PC-9 (cell line): ENCODE measurements around the gene SYT8. TPM values are rescaled to one million over a fixed set of nuclear protein-coding genes. Genes with fewer than 3 reads are reported as not detected.

Experiments used
- BruUV-seq: library from RNA; stranded (reverse); fragments of 400-500 nt; replicated peaks from 2 replicates; lab custom pipeline; 2021; lab: Mats Ljungman, UMichigan
- CTCF ChIA-PET: fragments of 300-600 bp; sonication (Branson Sonifier 250); formaldehyde crosslinking; loops from one replicate; lab custom pipeline; 2022; ENCODE audit warnings: antibody characterized with exemption; lab: Charles Lee
- POLR2A ChIA-PET: fragments of 300-600 bp; sonication (Branson Sonifier 250); formaldehyde crosslinking; loops from one replicate; lab custom pipeline; 2022; ENCODE audit warnings: antibody characterized with exemption; ENCODE audit not compliant: unreplicated experiment; lab: Charles Lee
- DNase-seq, 2 experiments: peaks; one replicate each; pipeline versions ENCODE4 v3.0.0 to v3.0.0-alpha.2; 2015 to 2022; ENCODE audit warnings: mixed read lengths in 1 of 2
- H2AFZ ChIP-seq: fragments of 200-600 bp; sonication (generic); 2 replicates; pipeline ENCODE4 v1.8.1; 2017; ENCODE audit warnings: antibody characterized with exemption
- H3F3A ChIP-seq: fragments of 200-600 bp; sonication (generic); 2 replicates; pipeline ENCODE4 v1.8.1; 2017; ENCODE audit warnings: antibody characterized with exemption, mild to moderate bottlenecking, low read depth; ENCODE audit not compliant: insufficient read depth
- H3K27ac ChIP-seq: fragments of 200-600 bp; sonication (generic); 2 replicates; pipeline ENCODE4 v1.6.1; 2016; ENCODE audit warnings: mixed run types
- H3K27me3 ChIP-seq: fragments of 200-600 bp; sonication (generic); 2 replicates; pipeline ENCODE4 v1.6.1; 2016; ENCODE audit warnings: low read depth, mixed run types; ENCODE audit not compliant: insufficient read depth
- H3K36me3 ChIP-seq: fragments of 200-600 bp; sonication (generic); 2 replicates; pipeline ENCODE4 v1.6.1; 2016; ENCODE audit warnings: low read depth, mixed run types
- H3K4me1 ChIP-seq: fragments of 200-600 bp; sonication (generic); replicated peaks from 2 replicates; pipeline ENCODE4 v1.6.1; 2016; ENCODE audit warnings: mixed run types; ENCODE audit not compliant: insufficient read depth
- H3K4me2 ChIP-seq: fragments of 200-600 bp; sonication (generic); 2 replicates; pipeline ENCODE4 v1.6.1; 2017; ENCODE audit warnings: mixed run types
- H3K4me3 ChIP-seq: fragments of 200-600 bp; sonication (generic); 2 replicates; pipeline ENCODE4 v1.6.1; 2016; ENCODE audit warnings: mixed run types
- H3K79me2 ChIP-seq: fragments of 200-600 bp; sonication (generic); 2 replicates; pipeline ENCODE4 v1.6.1; 2017; ENCODE audit warnings: low read depth, mixed run types
- H3K9me2 ChIP-seq: fragments of 200-600 bp; sonication (generic); 2 replicates; pipeline ENCODE4 v1.8.1; 2017; ENCODE audit warnings: mild to moderate bottlenecking; ENCODE audit not compliant: insufficient read depth
- H3K9me3 ChIP-seq: fragments of 200-600 bp; sonication (generic); 2 replicates; pipeline ENCODE4 v1.8.1; 2016; ENCODE audit warnings: low read depth; ENCODE audit not compliant: insufficient read depth
- H4K20me1 ChIP-seq: fragments of 200-600 bp; sonication (generic); 2 replicates; pipeline ENCODE4 v1.8.1; 2017; ENCODE audit not compliant: insufficient read depth
- CTCF ChIP-seq: fragments of 200-600 bp; sonication (generic); conservative IDR thresholded peaks from 2 replicates; pipeline ENCODE4 v1.6.1; 2017; ENCODE audit warnings: mixed run types, antibody characterized with exemption, mild to moderate bottlenecking, moderate library complexity
- EZH2 ChIP-seq: fragments of 200-600 bp; sonication (generic); IDR thresholded peaks from 2 replicates; pipeline ENCODE4 v1.8.0; 2017; ENCODE audit warnings: antibody characterized with exemption, low read depth
- intact Hi-C: fragments of 100-400 bp; cut with micrococcal nuclease; formaldehyde crosslinking; loops from one replicate; pipeline ENCODE4 v1.10.0; 2022; ENCODE audit not compliant: unreplicated experiment
- total RNA-seq: library from RNA; stranded (reverse); gene quantifications from 2 replicates; pipeline ENCODE4 v1.2.3, GENCODE V29; 2021

The SYT8 gene
- total RNA-seq, 1 experiment from 2014 or later, result 8.9 TPM

- no TSS peak for BruUV-seq
- Histone ChIP-seq H3K4me1 (no peaks in the 10 kb centered on the region), H3K9me3 (no peaks in the 10 kb centered on the region), H3K36me3 (no peaks in the 10 kb centered on the region), H3K9me2 (no peaks in the 10 kb centered on the region), H3K27ac (no peak overlapping the region), H3K4me3 (no peak overlapping the region), H3F3A (no peaks in the 10 kb centered on the region), H3K4me2 (no peak overlapping the region), H2AFZ (no peak overlapping the region), H3K27me3 (peaks cover 5% of the 10 kb centered on the region; the same call in 1 of the 2 replicates), H3K79me2 (no peaks in the 10 kb centered on the region), H4K20me1 (no peaks in the 10 kb centered on the region)
- ChIA-PET POLR2A (no interaction called here), CTCF (no interaction called here)
- no peak for TF ChIP-seq EZH2
- no peak for TF ChIP-seq CTCF
- intact Hi-C loops, result loop anchor here (5.0 kb wide), 1 partner anchor 188 kb away; no protein-coding TSS in a partner anchor
- DNase-seq, result no peak
Observed at GRCh38 chr11:1879941-1880720, 45.3 kb downstream of the SYT8 start.

GRCh38 chr11:1880746-1881441, 46.1 kb downstream of the SYT8 start:
- Histone ChIP-seq H2AFZ (no peak overlapping the region), H3K4me2 (no peak overlapping the region), H3K9me2 (no peaks in the 10 kb centered on the region), H3K36me3 (no peaks in the 10 kb centered on the region), H4K20me1 (no peaks in the 10 kb centered on the region), H3K4me3 (no peak overlapping the region), H3K27ac (no peak overlapping the region), H3K4me1 (no peaks in the 10 kb centered on the region), H3F3A (no peaks in the 10 kb centered on the region), H3K9me3 (no peaks in the 10 kb centered on the region), H3K27me3 (peaks cover 11% of the 10 kb centered on the region; the same call in 1 of the 2 replicates), H3K79me2 (no peaks in the 10 kb centered on the region)
- no peak for DNase-seq
- ChIA-PET CTCF (interaction anchor here (0.7 to 1.2 kb wide), 2 partner anchors 269 to 286 kb away, joined by 3 to 7 read pairs; no protein-coding TSS in a partner anchor), POLR2A (no interaction called here)
- no TSS peak for BruUV-seq
- intact Hi-C loops, result no loop called here
- no peak for TF ChIP-seq EZH2
- TF ChIP-seq CTCF, result no peak

- H3K4me2 ChIP-seq, result no peak overlapping the region
- H3K9me3 ChIP-seq, result no peaks in the 10 kb centered on the region
- BruUV-seq, result no TSS peak
- H3K27me3 ChIP-seq, result peaks cover 15% of the 10 kb centered on the region; the same call in 1 of the 2 replicates
- no peaks in the 10 kb centered on the region for H3K36me3 ChIP-seq
- intact Hi-C loops, result loop anchor here (2.0 kb wide), 2 partner anchors 45 to 269 kb away; no protein-coding TSS in a partner anchor
- ChIA-PET CTCF (interaction anchor here (0.5 to 1.7 kb wide), 5 partner anchors 97 to 287 kb away, joined by 3 to 8 read pairs (median 6); no protein-coding TSS in a partner anchor), POLR2A (interaction anchor here (0.6 kb wide), 1 partner anchor 269 kb away, joined by 3 read pairs; no protein-coding TSS in a partner anchor)
- TF ChIP-seq EZH2 (no peak), CTCF (no peak)
- H3F3A ChIP-seq, result no peaks in the 10 kb centered on the region
- H4K20me1 ChIP-seq, result no peaks in the 10 kb centered on the region
- DNase-seq, result no peak
- H3K79me2 ChIP-seq, result no peaks in the 10 kb centered on the region
- no peak overlapping the region for H2AFZ ChIP-seq
- H3K27ac ChIP-seq, result no peak overlapping the region
- H3K4me3 ChIP-seq, result no peak overlapping the region
- H3K9me2 ChIP-seq, result no peaks in the 10 kb centered on the region
- H3K4me1 ChIP-seq, result no peaks in the 10 kb centered on the region
Observed at GRCh38 chr11:1881442-1882264, 46.9 kb downstream of the SYT8 start.
